HCT116 (cell line): Measurements from ENCODE around the gene ACOX3.

Experiments
- CEBPB ChIP-seq: IDR thresholded peaks from 2 replicates; pipeline ENCODE4 v1.6.1; 2012; ENCODE audit warnings: low read depth
- CTCF ChIP-seq, 3 experiments: fragments of 200-600 bp in 1 of 3; sonication (generic) in 1 of 3; IDR thresholded peaks in 2 of 3; conservative IDR thresholded peaks in 1 of 3; 2 replicates each; pipeline ENCODE4 v1.5.1; 2012 to 2017; ENCODE audit warnings: low read depth in 2 of 3, low read length in 2 of 3, antibody characterized with exemption in 1 of 3, borderline replicate concordance in 1 of 3, control low read depth in 1 of 3, mild to moderate bottlenecking in 1 of 3, mixed read lengths in 1 of 3, mixed run types in 1 of 3, moderate library complexity in 1 of 3; ENCODE audit not compliant: insufficient read depth in 1 of 3
- ELF1 ChIP-seq: IDR thresholded peaks from 2 replicates; pipeline ENCODE4 v1.6.1; 2012; ENCODE audit warnings: low read depth, borderline replicate concordance
- EZH2 ChIP-seq: fragments of 200-600 bp; sonication (generic); IDR thresholded peaks from 2 replicates; pipeline ENCODE4 v1.6.1; 2017; ENCODE audit warnings: antibody characterized with exemption, mixed run types
- EZH2phosphoT487 ChIP-seq: fragments of 200-600 bp; IDR thresholded peaks from 2 replicates; pipeline ENCODE4 v1.6.1; 2018; ENCODE audit warnings: antibody characterized with exemption, borderline replicate concordance
- JUND ChIP-seq: IDR thresholded peaks from 2 replicates; pipeline ENCODE4 v1.6.1; 2012
- MAX ChIP-seq: IDR thresholded peaks from 2 replicates; pipeline ENCODE4 v1.6.1; 2012
- POLR2A ChIP-seq: IDR thresholded peaks from 2 replicates; pipeline ENCODE4 v1.7.0; 2011; ENCODE audit warnings: borderline replicate concordance; ENCODE audit not compliant: insufficient read depth, insufficient read length; ENCODE audit errors: extremely low read depth
- POLR2AphosphoS5 ChIP-seq: IDR thresholded peaks from 2 replicates; pipeline ENCODE4 v1.6.1; 2011; ENCODE audit warnings: mild to moderate bottlenecking, low read depth, low read length, moderate library complexity
- REST ChIP-seq: IDR thresholded peaks from 2 replicates; pipeline ENCODE4 v1.6.1; 2012; ENCODE audit warnings: low read depth
- SIN3A ChIP-seq: IDR thresholded peaks from 2 replicates; pipeline ENCODE4 v1.6.1; 2012; ENCODE audit warnings: low read depth
- SP1 ChIP-seq: IDR thresholded peaks from 2 replicates; pipeline ENCODE4 v1.6.1; 2012; ENCODE audit warnings: low read depth
- ZBTB33 ChIP-seq: IDR thresholded peaks from 2 replicates; pipeline ENCODE4 v1.6.1; 2011; ENCODE audit warnings: mild to moderate bottlenecking, low read length, moderate library complexity; ENCODE audit not compliant: insufficient replicate concordance; ENCODE audit errors: extremely low read depth

GRCh38 chr4:8380511-8381415, 59.8 kb downstream of the ACOX3 start:
- TF ChIP-seq CTCF (IDR thresholded peaks at IDR 0.05 in 2 of 3, conservative IDR thresholded peaks at IDR 0.05 in 1 of 3; ENCODE audit: borderline replicate concordance in 1 of 3, insufficient read depth in 1 of 3, low read depth in 2 of 3, low read length in 2 of 3) = no peak
- no peak for TF ChIP-seq POLR2AphosphoS5
- TF ChIP-seq EZH2phosphoT487 = no peak
- TF ChIP-seq POLR2A = no peak
- no peak for TF ChIP-seq MAX
- no peak for TF ChIP-seq ELF1
- no peak for TF ChIP-seq CEBPB
- no peak for TF ChIP-seq SP1
- no peak for TF ChIP-seq JUND
- TF ChIP-seq REST = no peak
- no peak for TF ChIP-seq SIN3A
- TF ChIP-seq EZH2 = no peak
- TF ChIP-seq ZBTB33 = no peak
